ENCODE data around the gene CHN2. TPM values are rescaled to one million over a fixed set of nuclear protein-coding genes. Genes with fewer than 3 reads are reported as not detected.
"Not testable (repeated sequence)": the region's sequence is repeated elsewhere in the genome, so short reads cannot be mapped to it uniquely, and the experiment has no call there.

Gene CHN2
- total RNA-seq, 2 experiments from 2014 or later: 0.53 to 0.69 TPM

GRCh38 chr7:29518616-29519015 is 324.0 kb downstream of the CHN2 start:
- ChIA-PET POLR2A (no interaction called here), CTCF (no interaction called here)
- DNase-seq: no peak
- Mint-ChIP-seq H3K27ac (no peak overlapping the region), H3K4me1 (ENCODE audit: low read depth) (no peaks in the 10 kb centered on the region), H3K36me3 (no peaks in the 10 kb centered on the region), H3K9me3 (peaks cover 7% of the 10 kb centered on the region), H3K4me3 (no peak overlapping the region), H3K27me3 (no peaks in the 10 kb centered on the region)
- intact Hi-C loops (cut with micrococcal nuclease): no loop called here

GRCh38 chr7:29523728-29524127 is 329.2 kb downstream of the CHN2 start:
- POLR2A ChIA-PET: no interaction called here
- no peak for DNase-seq
- H3K36me3 Mint-ChIP-seq: no peaks in the 10 kb centered on the region
- no peaks in the 10 kb centered on the region for H3K4me1 Mint-ChIP-seq (ENCODE audit: low read depth)
- H3K4me3 Mint-ChIP-seq: no peak overlapping the region
- intact Hi-C loops (cut with micrococcal nuclease): no loop called here
- no peak overlapping the region for H3K27ac Mint-ChIP-seq
- peaks cover 8% of the 10 kb centered on the region for H3K9me3 Mint-ChIP-seq
- H3K27me3 Mint-ChIP-seq: no peaks in the 10 kb centered on the region
- CTCF ChIA-PET: no interaction called here

DNA sequence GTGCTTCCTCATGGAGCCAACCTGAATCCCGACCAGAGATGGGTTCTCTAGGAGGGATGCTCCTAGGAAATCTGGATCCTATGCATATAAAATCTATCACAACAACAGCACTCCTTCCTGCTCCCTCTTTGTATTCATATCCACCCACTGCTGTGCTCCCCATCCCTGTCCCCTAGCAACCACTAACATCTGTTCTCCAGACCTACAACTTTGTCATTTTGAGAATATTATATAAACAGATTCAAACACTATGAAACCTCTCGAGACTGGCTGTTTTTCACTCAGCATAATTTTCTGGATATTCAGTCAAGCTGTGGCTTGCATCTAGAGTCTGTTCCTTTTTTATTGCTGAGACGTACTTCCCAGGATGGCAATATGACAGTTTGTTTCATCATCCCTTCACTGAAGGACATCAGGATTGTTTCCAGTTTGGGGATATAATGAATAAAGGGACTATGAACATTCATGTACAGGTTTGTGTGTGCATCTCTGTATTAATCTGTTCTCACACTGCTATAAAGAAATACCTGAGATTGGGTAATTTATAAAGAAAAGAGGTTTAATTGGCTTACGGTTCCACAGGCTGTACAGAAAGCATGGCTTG is 333.0 kb downstream of the CHN2 start:
- H3K36me3 Mint-ChIP-seq: no peaks in the 10 kb centered on the region
- H3K4me3 Mint-ChIP-seq: no peak overlapping the region
- ChIA-PET POLR2A (no interaction called here), CTCF (no interaction called here)
- intact Hi-C loops (cut with micrococcal nuclease): no loop called here
- H3K4me1 Mint-ChIP-seq (ENCODE audit: low read depth): no peaks in the 10 kb centered on the region
- no peak for DNase-seq
- no peak overlapping the region for H3K27ac Mint-ChIP-seq
- peaks cover 2% of the 10 kb centered on the region for H3K9me3 Mint-ChIP-seq
- H3K27me3 Mint-ChIP-seq: no peaks in the 10 kb centered on the region

DNA sequence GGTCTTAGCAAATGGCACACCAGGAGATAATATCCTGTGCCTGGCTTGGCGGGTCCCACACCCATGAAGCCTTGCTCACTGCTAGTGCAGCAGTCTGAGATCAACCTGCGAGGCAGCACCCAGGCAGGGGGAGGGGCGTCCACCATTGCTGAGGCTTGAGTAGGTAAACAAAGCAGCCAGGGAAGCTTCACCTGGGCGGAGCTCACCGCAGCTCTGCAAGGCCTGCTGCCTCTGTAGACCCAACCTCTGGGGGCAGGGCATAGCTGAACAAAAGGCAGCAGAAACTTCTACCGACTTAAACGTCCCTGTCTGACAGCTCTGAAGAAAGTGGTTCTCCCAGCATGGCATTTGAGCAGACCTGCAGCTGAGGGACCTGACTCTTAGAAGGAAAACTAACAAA is 334.0 kb downstream of the CHN2 start:
- H3K27ac Mint-ChIP-seq; H3K36me3 Mint-ChIP-seq; H3K9me3 Mint-ChIP-seq; intact Hi-C loops (cut with micrococcal nuclease); H3K4me3 Mint-ChIP-seq; H3K27me3 Mint-ChIP-seq; CTCF ChIA-PET; DNase-seq; POLR2A ChIA-PET; H3K4me1 Mint-ChIP-seq (ENCODE audit: low read depth): not testable (repeated sequence)

Other genes with a start within 250 kb of the CHN2 start
- not detected for gene TRIL, start 236.4 kb upstream of the CHN2 start, total RNA-seq
- not detected for gene CPVL, start 48.2 kb upstream of the CHN2 start, total RNA-seq

Measured in activated CD4-positive, alpha-beta memory T cell treated with anti-CD3 and anti-CD28 coated beads for 36 hours (primary cell).